T-helper 1 cell (primary cell): ENCODE data around the gene CDS1.
A peak's percentile ranks its signal among the peaks of the same experiment; 100 is the strongest.
"Not testable (repeated sequence)": the region's sequence is repeated elsewhere in the genome, so short reads cannot be mapped to it uniquely, and the experiment has no call there.

ENCODE experiments used
- DNase-seq, 5 donors: peaks; one replicate each; pipeline ENCODE4 v3.0.0-alpha.2; 2012 to 2020

CDS1 gene

DNA sequence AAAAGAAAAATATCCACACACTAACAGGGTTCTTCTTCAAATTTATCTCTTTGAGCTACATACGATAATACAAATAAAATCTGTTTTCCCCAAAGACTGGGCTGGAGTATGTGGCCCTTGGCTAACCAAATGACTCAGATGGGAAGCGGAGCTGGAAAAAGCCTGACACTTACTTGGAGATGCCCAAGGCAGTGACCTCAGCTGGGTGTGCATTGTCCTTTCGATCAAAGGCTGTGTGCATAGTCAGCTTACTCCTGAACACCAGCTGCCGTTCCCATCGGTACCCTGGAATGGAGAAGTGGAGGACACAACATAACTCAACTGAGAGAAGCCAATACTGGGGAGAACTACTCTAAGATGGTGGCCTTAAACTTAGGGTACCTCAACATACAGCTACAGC, 95.1 kb downstream of the CDS1 start:
- no peak for DNase-seq

DNA sequence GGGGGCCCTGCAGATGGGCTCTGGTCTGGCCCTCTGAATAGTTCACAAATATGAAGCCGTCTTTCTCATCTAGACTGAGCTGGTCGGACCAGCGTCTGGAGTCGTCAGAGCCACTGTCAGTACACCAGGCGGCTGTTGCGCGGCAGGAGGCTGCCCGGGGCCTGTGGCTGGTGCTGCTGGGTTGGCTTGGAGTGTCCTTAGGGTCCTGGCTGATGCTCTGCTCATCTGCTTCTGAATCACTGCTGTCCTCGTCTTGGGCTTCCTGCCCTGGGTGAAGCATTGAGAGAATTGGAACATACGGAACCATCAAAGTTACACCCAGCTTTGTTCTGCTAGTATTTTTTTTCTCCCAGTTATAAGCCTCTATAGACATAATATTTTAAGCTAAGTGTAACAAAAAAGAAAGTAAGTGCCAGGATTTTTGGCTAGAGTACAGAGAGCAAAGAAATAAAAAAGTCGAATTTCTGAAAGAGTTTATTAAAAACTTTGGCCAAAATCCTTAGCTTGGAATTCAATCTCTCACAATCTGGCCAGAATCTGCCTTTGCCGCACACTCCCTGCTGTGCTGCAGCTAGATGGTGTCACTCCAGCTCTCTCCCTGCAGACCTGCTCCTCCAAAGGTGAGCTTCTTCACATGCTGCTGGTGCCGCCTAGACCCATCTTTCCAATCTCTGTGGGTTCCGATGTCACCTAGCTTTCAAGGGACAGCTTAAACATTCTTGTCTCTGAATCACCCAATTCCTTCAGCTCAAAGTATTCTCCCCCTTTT, 96.2 kb downstream of the CDS1 start:
- no peak for DNase-seq

DNA sequence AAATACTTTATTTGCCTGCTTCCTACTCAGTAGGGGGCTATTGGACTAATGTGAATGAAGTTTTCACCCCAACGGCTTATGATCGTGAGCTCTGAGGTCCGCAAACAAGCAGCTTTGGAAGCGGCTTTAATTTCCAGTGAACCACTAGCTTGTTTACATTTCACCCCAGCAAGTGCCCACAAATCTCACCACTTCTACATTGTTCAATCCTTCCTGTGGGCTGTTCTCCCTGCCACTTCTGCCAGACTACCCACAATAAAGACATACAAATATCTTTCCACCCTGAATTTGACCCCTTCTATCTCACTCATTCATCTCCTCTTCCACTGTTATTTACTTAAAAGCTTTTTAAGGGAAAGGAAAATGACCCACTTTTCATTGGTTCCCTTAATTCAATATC, 98.0 kb downstream of the CDS1 start:
- no peak for DNase-seq

DNA sequence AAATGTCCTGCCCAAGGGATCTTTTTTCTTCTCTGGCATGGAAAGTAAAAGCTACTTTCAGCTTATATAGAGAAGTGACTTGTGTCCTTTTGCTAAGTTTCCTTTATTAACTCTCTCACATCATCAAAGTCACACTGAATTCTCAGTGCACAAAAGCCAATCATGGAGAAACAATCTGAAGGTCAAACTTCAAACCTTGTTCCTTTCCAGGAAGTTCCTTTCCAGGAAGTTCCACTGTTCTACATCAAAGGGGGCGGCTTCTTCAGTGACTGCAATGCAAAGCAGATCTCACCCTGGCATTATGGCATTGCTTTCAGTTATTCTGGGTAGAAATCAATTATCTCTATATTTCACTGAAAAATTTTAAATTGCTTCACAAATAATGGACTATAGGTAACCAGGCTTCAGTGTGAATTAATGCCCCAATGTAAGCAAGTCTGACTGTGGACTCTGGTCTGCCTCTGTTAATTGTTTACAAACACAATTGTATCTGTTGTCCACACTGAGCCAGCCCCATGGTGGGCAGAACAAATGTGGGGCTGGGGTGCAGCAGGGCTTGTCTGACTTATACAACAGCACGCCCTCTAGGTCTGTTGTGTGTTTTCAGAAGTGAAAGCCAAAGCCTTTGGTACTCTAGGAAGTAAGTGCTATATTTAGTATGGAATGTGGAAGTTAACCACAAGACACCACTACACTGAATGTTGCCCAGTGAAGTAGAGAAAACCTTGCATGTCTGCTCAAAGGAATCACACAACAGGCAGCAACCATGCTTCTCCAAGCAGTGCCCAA, 98.8 kb downstream of the CDS1 start:
- DNase-seq, result peak in 1 of 5 donors; percentile 8

DNA sequence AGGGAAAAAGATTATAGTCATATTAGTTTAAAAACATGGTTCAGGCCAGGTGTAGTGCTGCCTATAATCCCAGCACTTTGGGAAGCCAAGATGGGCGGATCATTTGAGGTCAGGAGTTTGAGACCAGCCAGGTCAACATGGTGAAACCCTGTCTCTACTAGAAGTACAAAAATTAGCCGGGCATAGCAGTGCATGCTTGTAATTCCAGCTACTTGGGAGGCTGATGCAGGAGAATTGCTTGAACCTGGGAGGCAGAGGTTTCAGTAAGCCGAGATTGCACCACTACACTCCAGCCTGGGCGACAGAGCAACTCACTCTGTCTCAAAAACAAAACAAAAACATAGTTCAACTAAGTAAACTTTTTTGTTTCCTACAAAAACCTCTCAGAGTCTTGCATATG, 99.7 kb downstream of the CDS1 start:
- DNase-seq, result not testable (repeated sequence)

DNA sequence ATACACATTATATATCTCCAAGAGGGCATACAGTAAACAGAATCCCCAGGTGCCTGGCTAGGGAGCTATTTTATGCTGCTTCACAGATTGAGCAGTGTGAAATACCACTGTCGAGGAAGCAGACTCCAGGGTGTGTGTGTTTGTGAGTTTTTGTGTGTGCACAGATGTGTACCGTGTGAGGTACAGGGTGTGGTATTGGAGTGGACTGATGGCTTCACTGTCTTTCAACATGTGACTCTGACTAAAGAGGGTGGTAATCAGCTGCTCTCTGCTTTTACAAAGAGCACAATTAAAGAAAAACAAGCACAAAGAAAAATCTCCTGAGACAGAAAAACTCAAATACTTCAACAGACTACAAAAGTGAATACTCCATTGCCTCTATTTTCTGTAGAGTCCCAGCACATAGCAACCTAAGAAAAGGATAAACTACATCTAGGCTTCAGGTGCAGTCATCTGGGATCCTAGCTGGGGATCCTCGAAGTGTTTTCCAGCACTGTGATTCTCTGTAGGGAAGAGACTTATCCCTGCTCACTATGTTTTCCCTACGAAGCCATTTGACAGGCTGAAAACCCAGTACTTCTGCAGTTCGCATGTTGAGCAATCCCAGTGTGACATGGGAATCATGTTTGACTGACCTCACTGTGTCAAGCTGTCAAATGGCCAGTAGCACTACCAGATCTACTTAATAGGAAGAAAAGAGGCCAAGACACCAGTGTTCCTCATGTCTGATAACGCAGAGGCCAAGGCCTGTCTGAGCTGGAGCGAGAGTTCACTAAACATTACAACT, 100.3 kb downstream of the CDS1 start:
- no peak for DNase-seq

DNA sequence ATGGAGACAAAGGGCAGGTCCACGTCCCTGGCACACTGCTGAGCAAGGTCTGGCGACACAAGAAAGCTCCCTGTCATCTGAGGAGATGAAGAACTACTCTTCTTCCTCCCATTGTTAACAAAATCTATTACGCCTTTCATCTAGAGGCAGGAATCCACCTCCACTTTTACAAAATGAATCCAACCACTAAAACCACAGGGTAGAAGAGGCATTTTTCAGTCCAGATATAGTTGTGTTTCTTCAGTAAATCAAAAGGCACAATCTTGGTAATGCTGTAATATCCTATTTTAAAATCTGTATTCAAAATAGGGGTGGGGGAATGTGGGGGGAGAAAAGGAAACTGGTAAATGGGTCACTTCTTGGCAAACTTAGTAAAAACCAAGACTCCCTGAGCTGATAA, 101.4 kb downstream of the CDS1 start:
- DNase-seq, result no peak

DNA sequence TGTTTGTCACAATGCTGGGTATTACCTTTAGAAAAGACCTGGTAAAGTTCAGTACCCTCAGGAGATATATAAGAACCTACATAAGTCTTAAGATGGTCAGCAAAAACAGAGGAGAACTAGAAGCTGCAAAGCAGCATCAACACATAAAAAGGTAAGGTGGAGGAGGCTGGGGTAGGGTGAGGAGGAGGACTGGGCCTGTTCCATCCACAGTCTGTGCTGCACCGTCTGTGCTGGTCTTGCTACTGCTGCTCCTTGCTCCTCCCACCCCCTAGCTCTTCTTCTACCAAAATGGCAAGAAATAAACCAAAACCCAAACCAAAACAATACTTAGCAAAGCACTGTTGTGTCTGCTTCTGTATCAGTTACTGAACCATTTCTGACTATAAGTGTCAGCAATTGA, 102.2 kb downstream of the CDS1 start:
- DNase-seq, result no peak

DNA sequence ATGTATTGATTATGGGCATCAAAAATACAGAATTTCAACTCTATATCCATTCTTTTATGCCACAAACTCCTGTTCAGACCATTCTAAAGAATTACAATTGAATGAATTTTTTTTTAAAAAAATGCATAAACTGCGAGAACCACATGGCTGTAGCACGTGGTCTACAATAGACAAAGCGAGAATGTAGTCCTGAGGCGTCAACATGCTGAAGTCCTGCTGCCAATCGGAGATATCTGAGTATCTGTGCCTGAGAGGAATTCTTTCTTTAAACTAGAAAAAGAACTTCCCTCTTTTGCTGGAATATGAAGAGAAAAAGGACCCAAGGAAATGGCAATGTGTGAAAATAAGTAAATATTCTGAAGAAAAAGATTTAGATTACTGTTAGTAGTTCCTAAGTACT, 105.7 kb downstream of the CDS1 start:
- no peak for DNase-seq

DNA sequence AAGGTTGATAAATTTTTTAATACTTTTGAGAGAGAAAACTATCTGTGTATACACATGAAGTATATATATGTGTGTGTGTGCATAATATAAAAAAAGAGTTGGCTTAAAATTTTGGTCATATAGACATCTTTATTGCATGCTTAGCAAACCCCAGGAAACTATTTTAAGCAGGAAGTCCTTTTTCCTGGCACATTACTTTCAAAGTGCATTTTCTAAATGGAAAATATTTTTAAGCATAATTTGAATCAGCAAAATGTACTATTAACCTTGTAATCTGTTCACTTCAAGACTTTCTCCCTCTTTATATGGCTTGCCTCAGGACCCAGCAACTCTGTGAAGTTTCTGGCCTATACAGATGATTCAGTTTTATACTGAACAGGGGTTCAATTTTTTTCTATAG, 106.3 kb downstream of the CDS1 start:
- DNase-seq, result no peak

DNA sequence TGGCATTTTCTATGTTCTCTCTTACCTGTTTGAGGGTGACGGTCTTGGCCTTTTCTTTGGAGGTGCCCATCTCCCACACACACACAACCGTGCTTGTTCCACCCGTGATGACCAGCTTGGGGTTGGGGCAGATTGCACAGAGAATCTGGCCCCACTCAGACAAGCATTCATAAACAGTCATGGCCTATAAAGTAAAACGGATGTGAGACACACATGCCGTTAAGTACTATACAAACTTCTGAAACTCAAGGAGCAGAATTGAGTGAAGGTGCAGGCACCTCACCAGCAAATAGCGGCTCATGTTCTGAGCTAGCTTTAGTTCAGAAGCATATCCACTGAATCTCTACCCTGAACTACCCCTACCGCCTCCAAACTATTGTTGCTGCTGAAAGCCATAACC, 107.6 kb downstream of the CDS1 start:
- DNase-seq, result no peak

DNA sequence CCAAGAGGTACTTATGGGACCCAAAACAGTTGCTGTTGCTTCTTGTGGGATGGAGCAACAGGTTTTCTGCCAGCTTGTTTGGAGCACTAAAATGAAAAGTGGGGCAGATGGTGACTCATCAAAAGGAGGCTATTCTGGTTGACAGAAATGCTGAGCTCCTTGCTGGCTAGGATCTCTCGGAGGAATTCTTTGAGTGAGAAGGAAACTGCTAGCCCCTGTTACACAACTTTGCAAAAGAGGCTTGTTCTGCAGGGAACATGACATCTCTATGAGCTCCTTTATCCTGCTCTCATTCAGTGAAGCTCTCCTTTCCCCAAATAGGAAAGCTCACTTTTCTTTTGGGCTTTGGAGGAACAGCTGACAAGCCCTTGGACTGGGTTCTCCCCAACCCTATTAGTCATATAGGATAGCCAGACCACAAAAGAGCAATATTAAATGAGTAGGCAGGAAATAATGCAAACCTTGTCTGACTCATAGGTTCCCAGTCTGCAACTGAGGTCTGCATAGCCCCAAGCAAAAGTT, 108.3 kb downstream of the CDS1 start:
- peak in 1 of 5 donors; percentile 22 for DNase-seq

DNA sequence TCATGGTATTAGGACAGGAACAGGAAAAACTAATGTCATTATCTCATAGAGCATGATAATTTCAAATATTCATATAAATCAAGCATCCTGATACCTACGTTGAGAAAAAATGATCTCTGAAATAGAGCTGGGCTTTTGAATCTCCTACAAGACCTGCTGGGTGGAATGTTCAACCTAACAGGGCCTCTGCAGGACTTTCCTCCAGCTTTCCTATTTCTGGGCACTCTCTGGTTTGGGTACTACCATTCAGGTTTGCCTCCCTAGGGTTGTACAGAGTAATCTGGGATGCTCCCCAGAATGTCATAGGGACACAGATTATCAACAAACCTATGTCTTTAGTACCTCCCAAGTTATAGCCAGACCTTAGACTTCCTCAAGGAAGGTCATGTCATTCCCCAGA, 108.9 kb downstream of the CDS1 start:
- no peak for DNase-seq

DNA sequence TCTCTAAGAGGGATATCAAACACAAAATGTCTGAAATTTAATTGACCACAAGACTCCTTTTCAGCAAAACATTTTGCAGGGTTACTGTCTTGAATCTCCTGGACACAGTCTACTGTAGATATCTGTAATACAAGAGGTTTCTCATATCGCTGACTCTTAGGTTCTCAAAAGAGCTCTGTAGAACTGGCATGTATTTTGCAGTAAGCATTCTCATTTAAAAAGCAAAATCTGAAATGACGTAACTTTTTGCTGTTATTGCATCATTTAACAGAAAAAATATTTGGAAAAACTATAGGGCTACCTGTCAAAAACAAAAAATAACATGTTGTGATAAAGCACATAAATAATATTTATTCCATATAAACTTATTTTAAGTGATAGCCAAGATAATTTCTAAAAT, 114.2 kb downstream of the CDS1 start:
- DNase-seq, result no peak

DNA sequence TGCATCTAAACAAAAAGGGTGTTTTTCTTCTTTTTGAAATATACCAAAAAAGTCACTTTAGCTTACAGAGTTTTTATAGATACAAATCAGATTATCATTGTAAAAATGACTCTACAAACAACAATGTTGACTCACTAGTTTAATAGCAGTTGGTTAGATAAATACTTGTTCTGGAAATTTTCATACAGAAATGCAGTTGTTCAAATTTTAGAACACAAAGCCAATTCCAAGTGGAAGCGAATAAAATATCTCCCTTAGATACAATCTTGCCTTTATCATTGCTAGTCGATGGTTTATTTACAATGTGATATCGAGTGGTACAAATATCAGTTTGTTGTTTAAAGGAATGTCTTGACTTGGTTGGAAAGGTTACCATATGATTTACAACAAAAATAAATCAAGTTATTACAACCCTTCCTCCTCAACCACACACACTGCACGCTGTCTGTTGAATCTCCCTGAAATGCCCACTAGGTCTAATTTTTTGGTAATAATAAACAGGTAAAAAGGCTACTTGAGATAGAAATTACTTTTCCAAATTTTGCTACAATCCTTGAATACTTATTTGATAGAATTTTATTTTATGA, 114.8 kb downstream of the CDS1 start:
- no peak for DNase-seq

DNA sequence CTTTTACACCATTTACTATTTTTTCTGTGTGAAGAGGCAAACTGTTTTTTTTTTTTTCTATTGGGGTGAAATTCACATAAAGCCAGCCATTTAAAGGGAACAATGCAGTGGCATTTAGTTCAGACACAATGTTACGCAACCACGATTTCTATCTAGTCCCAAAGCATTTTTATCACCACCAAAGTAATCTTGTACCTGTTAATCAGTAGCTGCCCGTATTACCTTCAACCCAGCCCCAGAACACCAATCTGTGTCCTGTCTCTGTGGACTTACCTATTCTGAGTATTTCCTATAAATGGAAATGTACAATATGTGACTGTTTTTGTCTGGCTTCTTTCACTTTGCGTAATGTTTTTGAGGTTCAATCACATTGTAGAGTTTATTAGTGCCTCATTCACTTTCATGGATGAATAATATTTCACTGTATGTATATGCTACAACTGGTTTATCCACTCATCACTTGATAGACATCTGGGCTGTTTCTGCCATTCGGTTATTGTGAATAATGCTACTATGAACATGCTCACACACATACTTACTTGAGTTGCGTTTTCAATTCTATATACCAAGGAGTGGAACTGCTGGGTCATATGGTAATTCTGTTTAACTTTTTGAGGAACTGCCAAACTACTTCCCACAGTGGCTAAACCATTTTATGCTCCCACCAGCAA, 116.2 kb downstream of the CDS1 start:
- DNase-seq, result no peak
